ENCODE measurements around the gene NXPH3. TPM values are rescaled to one million over a fixed set of nuclear protein-coding genes. Genes with fewer than 3 reads are reported as not detected.
"Not testable (repeated sequence)": the region's sequence is repeated elsewhere in the genome, so short reads cannot be mapped to it uniquely, and the experiment has no call there.

The NXPH3 gene
- total RNA-seq, 2 donors from 2014 or later: 4.7 to 15.5 TPM

- Histone ChIP-seq H3K4me1 (replicated peaks) (peaks cover 2% of the 10 kb centered on the region), H3K4me3 (no peak overlapping the region), H3K27me3 (replicated peaks; ENCODE audit: insufficient read depth) (no peaks in the 10 kb centered on the region), H3K36me3 (no peaks in the 10 kb centered on the region), H3K27ac (peak overlapping the region; percentile 69 to 70), H3K9me3 (no peaks in the 10 kb centered on the region)
- intact Hi-C loops (cut with DNase I): loop anchor here (5.0 to 10.0 kb wide), 3 partner anchors 211 to 519 kb away; no protein-coding TSS in a partner anchor
- peak; percentile 85 for DNase-seq (ENCODE audit: low spot score)
- WGBS: 3% methylated on average over 14 of the region's 14 CpGs
- TF ChIP-seq POLR2AphosphoS5 (IDR thresholded peaks at IDR 0.05) (peak; percentile 92), POLR2A (IDR thresholded peaks at IDR 0.05) (no peak), CTCF (IDR thresholded peaks at IDR 0.05) (no peak)
These were observed 9.7 kb upstream of the NXPH3 start for GRCh38 chr17:49565948-49566491.

- intact Hi-C loops (cut with DNase I): loop anchor here (5.0 to 10.0 kb wide), 3 partner anchors 211 to 518 kb away; no protein-coding TSS in a partner anchor
- H3K4me1 ChIP-seq (replicated peaks): peaks cover 2% of the 10 kb centered on the region
- H3K27me3 ChIP-seq (replicated peaks; ENCODE audit: insufficient read depth): no peaks in the 10 kb centered on the region
- 48% methylated on average over 5 of the region's 5 CpGs for WGBS
- DNase-seq (ENCODE audit: low spot score): peak; percentile 24
- no peaks in the 10 kb centered on the region for H3K9me3 ChIP-seq
- H3K27ac ChIP-seq: peak overlapping the region; percentile 69 to 70
- TF ChIP-seq CTCF (IDR thresholded peaks at IDR 0.05): peak in 1 of 4 experiments; percentile 3
- TF ChIP-seq POLR2AphosphoS5 (IDR thresholded peaks at IDR 0.05): peak; percentile 13
- TF ChIP-seq POLR2A (IDR thresholded peaks at IDR 0.05): no peak
- H3K36me3 ChIP-seq: no peaks in the 10 kb centered on the region
- H3K4me3 ChIP-seq: no peak overlapping the region
These were observed 9.0 kb upstream of the NXPH3 start for GRCh38 chr17:49566668-49567071.

GRCh38 chr17:49567104-49567521 lies 8.6 kb upstream of the NXPH3 start:
- no peak for DNase-seq (ENCODE audit: low spot score)

GRCh38 chr17:49567871-49568694 lies 7.6 kb upstream of the NXPH3 start:
- Histone ChIP-seq H3K4me3 (peak overlapping the region; percentile 12 to 27), H3K9me3 (no peaks in the 10 kb centered on the region), H3K27ac (peak overlapping the region; percentile 69 to 70), H3K36me3 (no peaks in the 10 kb centered on the region), H3K4me1 (replicated peaks) (peaks cover 2% of the 10 kb centered on the region), H3K27me3 (replicated peaks; ENCODE audit: insufficient read depth) (no peaks in the 10 kb centered on the region)
- DNase-seq (ENCODE audit: low spot score): peak; percentile 81
- intact Hi-C loops (cut with DNase I): loop anchor here (5.0 to 10.0 kb wide), 3 partner anchors 209 to 517 kb away; no protein-coding TSS in a partner anchor
- 21% methylated on average over 39 of the region's 42 CpGs for WGBS
- no peak for TF ChIP-seq POLR2A (IDR thresholded peaks at IDR 0.05)
- peak; percentile 94 to 98 (median 97) for TF ChIP-seq CTCF (IDR thresholded peaks at IDR 0.05)
- TF ChIP-seq POLR2AphosphoS5 (IDR thresholded peaks at IDR 0.05): peak; percentile 71

More at GRCh38 chr17:49567104-49567521, 8.6 kb upstream of the NXPH3 start:
- Histone ChIP-seq H3K4me3 (no peak overlapping the region), H3K36me3 (no peaks in the 10 kb centered on the region), H3K4me1 (replicated peaks) (peaks cover 2% of the 10 kb centered on the region), H3K27ac (peak overlapping the region; percentile 69 to 70), H3K9me3 (no peaks in the 10 kb centered on the region), H3K27me3 (replicated peaks; ENCODE audit: insufficient read depth) (no peaks in the 10 kb centered on the region)
- WGBS: 89% methylated on average over 9 of the region's 9 CpGs
- TF ChIP-seq POLR2A (IDR thresholded peaks at IDR 0.05) (no peak), CTCF (IDR thresholded peaks at IDR 0.05) (no peak), POLR2AphosphoS5 (IDR thresholded peaks at IDR 0.05) (no peak)
- intact Hi-C loops (cut with DNase I): loop anchor here (5.0 to 10.0 kb wide), 3 partner anchors 210 to 518 kb away; no protein-coding TSS in a partner anchor

GRCh38 chr17:49568695-49569047 lies 7.0 kb upstream of the NXPH3 start:
- H3K4me1 ChIP-seq (replicated peaks); H3K4me3 ChIP-seq; H3K27me3 ChIP-seq (replicated peaks; ENCODE audit: insufficient read depth); H3K36me3 ChIP-seq; DNase-seq (ENCODE audit: low spot score); H3K9me3 ChIP-seq: not testable (repeated sequence)
- 79% methylated on average over 7 of the region's 7 CpGs for WGBS
- H3K27ac ChIP-seq: peak overlapping the region in 1 of 2 donors; percentile 69
- intact Hi-C loops (cut with DNase I): loop anchor here (5.0 to 10.0 kb wide), 3 partner anchors 209 to 516 kb away; no protein-coding TSS in a partner anchor

All from prostate gland (tissue), 2 donors.